HG03565 (cell line): ENCODE data around the gene C17orf67.

Experiments used
- ATAC-seq: cut with Tn5 transposase; IDR thresholded peaks from one replicate; pipeline ENCODE4 v1.9.1; 2021; ENCODE audit warnings: mild to moderate bottlenecking, moderate library complexity; ENCODE audit not compliant: unreplicated experiment

C17orf67 gene

DNA sequence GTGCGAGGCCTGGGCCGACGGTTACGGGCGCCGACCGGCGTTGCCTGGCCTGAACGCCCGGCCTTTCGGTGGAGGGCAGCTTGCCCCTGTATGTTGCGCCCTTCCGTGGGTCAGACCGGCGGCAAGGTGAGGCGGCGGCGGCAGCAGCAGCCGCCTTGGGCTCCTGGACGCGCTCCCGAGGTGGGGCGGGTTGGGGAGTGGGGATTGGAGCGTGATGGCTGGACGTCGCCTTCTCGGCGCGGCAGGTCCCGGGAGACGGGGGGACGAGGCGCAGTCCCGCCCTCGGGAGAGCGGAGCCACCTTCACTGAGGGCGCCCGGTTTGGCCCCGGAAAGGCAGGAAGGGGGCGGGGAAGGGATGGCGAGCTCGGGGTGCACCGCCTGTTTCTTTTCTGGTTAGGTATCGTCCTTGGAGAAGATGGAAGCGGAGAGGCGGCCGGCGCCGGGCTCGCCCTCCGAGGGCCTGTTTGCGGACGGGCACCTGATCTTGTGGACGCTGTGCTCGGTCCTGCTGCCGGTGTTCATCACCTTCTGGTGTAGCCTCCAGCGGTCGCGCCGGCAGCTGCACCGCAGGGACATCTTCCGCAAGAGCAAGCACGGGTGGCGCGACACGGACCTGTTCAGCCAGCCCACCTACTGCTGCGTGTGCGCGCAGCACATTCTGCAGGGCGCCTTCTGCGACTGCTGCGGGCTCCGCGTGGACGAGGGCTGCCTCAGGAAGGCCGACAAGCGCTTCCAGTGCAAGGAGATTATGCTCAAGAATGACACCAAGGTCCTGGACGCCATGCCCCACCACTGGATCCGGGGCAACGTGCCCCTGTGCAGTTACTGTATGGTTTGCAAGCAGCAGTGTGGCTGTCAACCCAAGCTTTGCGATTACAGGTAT, 902 bp upstream of the C17orf67 start:
- peak; percentile 25 for ATAC-seq

DNA sequence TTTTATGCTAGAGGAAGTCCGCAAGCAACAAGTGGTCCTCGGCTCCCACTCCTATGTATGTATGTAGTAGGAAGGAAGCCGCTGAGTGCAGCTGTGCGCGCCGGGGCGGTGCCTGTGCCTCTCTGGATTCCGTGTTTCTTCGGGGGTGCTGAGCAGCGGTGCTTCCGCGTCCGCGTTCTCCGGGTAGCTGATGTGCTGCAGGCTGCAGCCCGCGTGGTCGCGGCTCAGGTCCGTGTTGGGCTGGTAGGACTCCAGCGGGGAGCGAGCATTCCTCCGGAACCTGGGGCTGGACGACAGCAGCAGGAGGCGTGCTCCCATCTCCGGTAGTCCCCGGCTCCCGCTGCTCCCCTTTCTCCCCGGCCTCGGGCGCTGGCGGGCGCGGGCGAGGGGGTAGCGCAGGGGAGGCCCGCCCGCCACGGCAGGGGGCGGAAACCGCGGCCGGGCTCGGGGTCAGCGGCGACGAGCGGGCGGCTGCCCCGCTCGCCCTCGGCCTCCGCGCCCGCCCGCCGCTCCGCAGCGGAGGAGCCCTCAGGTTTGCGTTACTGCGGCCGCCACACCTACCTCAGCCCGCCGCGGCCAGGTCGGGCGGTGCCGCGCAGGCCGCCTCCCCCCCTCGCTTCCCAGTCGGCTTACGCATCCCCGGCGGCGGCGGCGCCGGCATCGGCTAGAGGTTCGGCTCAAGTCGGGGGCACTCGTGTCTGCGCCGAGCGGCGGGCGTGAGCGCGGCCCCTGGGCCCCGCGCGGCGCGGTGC, 487 bp downstream of the C17orf67 start:
- ATAC-seq: peak; percentile 28

DNA sequence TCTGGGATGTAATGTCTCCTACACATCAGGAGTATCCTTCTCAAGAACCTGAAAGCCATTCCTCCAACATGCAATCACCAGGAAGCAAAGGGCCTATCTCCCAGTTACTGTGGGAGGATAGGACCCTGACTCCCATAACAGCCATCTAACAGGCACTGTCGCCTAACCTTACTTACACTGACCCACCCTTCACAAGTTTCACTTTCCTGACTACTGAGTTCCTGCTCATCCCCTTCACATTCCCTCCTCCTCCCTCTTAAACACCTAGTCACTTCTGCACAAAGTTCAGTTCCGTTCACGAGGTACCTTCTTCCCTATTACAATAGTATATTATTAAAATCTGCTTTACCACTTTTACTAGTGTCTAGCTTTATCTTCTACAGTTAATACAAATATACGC, 1.3 kb downstream of the C17orf67 start:
- ATAC-seq: no peak

DNA sequence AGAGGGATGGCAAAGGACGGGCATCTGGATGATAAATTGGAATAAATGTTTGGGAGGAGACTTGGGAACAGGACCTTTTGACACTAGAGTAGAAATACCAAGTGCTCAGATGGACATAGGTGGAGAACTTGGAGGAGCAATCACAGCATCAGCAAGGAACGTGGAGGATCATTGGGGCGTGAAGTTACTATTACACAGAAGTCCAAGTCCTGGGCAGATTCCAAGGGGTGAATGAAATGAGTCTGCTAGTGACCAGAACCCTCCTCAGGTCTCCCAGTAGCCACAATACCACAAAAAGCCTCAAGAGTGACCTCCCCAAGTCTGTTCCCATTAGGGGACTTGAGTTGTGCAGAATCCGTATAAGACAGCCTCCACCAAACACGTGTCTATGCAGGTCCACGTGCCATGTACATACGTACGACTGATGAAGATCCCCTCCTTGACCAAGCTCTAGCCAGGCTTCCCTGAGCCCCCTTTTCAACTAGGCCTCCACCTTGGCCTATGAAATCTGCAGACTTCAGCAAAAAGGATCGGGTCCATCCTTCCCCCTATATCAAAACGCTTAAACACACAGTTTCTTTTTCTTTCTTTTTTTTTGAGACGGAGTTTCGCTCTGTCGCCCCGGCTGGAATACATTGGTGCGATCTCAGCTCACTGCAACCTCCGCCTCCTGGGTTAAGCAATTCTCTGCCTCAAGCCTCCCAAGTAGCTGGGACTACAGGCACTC, 2.2 kb downstream of the C17orf67 start:
- no peak for ATAC-seq

DNA sequence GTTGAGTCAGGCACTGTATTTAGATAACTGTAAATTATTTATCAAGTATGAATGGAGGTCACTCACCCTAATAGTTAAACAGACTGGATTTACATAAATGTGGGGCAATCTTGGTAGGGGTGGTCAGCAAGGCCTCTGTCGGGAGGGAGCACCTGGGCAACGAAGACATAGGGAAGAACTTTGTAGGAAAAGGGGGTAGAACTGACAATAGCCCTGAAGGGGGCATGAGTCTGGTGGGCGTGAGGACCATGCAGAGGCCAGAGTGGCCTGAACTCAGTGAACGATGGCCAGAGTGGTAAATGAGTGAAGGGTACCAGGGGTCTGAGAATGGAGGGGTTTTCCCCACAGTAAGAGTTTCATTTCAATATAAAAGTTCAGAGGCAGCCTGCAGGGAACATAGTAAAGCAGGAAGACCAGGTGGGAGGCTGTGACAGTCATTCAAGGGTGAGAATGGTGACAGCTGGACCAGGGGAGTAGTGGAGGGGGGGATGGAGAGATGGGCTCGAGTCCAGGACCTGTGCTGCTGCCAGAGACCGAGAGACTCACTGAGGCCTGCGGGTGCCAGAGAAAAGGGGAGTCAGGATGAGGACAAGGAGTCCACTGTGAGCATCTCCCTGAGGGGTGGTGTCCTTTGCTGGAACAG, 2.9 kb downstream of the C17orf67 start:
- ATAC-seq: no peak

DNA sequence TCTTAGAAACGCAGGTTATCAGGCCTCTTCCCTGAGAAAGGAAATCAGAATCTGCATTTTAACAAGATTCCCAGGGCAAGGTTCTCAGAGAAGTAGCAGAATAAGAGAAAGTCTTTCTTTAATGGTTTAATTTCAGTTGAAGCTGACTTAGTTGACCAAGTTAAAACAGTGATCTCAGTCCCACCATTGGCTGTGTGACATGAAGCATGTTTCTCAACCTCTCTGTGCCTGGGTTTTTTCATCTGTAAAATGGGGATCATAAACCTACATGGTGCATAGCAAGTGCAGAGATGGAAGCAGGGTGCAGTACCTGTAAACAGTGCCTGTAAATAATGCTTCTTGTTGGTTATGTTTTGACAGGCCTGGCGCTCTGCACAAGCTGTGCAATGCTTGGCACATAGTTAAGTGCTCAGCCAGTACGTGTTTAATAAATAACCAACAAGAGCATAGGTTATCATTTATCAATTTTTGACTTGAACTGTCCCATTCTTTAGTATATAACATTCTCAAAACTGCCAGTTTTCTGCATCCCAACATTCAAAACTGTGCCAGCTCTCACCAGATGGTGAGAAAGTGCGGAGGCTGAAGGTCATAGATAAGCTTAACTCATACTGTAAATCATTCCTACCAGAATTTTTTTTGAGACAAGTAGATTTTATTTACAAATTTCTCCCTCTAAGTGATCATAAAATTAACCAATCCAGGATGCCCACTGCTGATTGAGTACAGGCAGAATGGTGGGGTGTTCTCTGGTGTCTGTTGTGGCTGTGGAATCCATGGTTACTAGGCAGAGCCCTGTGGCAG, 6.9 kb downstream of the C17orf67 start:
- ATAC-seq: no peak

DNA sequence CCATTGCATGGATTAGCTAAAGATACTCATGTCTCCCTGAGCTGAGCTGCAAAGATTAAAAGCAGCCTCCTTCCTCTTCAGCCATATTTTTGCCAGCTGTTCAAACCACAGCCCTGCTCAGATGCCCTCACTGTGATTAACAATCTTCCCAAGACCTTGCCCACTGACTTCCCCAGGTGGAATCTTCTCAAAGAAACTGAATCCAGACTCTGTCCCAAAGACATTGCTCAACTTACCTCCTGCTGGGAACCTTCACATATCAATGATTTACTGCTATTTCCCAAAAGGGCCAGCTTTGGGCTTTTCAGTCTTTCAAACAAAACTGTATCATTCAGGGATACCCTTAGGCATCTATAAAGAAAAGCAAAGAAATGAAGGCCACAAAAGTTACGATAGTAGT, 9.2 kb downstream of the C17orf67 start:
- no peak for ATAC-seq

DNA sequence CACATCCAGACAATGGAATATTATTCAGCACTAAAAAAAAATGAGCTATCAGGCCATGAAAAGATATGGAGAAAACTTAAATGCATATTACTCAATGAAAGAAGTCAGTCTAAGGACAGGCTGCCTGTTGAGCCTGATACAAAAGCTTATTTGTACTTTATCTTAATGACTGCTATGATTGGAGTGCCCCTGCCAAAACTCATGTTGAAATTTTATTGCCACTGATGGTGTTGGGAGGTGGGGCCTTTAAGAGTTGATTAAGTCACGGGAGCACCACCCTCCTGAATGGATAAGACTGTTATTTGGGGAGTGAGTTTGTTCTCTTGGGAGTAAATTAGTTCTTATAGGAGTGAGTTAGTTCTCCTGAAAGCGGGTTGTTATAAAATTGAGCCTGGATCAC, 9.9 kb downstream of the C17orf67 start:
- ATAC-seq: no peak

DNA sequence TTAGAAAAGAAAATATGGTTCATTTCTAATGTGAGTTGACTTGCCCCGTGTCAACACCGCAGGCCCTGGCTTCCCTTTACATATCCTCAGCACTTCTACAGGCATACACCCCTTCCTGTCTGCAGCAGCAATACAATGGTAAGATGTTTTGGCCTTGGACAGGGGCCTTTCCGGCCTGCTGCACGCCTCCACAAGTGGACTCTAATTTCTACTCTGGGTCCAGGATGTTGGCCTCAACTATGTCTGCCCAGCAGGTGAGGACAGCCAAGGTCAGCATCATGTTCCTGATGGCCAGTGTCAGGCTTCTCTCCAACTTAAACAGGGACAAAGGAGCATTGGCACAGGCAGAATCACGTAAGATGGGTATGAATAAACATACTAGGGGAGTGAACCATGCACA, 11.0 kb downstream of the C17orf67 start:
- ATAC-seq: no peak

DNA sequence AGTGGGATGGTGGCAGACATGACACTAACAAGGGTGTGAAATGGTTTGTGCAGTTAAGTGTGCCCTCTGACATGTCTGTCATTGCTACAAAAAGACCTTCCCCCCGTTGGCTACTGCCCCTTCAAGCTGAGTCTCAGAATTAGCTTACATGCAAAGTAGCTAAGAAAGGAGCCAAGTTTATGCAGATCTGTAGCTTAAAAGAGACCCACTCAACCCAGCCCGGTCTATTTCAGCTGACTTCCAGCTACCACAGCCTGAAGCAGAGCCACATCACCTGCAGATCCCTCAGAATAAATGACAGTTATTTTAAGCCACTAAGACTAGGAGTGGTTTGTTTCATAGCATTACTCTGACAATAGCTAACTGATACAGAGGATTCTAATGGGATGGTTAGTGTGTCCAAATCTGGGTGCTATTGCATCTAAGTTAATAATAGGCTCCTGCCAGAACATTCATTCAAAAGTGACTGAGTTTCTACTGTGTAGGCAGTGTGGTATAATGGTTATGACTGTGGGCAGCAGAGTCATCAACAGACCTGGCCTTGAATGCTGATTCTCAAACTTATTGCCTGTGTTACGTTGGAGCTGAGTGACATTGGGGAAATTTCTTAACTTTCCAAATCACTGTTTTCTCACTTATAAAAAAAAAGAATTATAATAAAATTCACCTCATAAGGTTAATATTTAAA, 11.7 kb downstream of the C17orf67 start:
- no peak for ATAC-seq

DNA sequence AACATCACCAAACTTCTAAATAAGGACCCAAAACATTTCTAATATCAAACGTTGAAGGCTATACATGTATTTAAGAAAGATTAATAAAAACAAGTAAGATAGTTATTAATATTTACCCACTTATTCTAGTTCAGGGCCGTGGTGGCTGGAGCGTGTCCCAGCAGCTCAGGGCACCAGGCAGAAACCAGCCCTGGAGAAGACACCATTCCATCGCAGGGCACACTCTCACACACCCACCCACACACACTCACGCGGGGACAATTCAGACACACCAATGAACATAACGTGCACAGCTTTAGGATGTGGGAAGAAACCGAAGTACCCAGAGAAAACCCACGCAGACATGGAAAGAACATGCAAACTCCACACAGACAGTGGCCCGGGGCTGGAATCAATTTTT, 13.5 kb downstream of the C17orf67 start:
- no peak for ATAC-seq

DNA sequence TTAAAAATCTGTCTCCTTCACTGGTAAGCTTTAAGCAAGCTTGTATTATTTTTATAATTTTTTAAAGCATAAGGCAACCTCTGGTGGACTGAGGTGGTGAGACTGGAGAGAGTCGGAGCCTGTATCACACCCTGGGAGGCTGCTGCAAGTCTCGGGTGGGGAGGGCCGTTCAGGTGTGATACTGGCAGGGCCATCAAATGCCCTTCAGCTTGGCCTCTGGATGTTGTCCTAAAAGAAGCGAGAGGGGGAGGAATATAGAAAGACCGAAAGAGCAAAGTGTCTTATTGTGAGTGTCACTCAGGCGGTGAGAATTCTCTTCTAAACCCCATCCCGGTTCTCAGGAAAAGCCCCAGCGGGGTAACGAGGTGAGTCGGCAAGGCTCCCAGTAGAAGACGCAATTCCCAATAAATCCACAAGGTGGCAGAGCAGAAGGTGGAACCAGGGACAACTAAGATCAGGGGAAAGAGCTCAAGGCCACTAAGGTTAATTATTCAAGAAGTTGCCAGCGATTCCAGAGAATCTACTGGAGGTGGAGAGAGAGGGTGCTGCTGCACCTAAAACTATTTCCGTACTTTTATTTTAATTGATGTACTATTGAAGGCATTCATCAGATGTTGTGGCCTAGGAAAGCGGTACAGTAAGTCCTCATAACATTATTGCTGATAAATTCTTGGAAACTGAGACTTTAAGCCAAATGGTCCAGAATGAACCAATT, 14.1 kb downstream of the C17orf67 start:
- ATAC-seq: peak; percentile 65

DNA sequence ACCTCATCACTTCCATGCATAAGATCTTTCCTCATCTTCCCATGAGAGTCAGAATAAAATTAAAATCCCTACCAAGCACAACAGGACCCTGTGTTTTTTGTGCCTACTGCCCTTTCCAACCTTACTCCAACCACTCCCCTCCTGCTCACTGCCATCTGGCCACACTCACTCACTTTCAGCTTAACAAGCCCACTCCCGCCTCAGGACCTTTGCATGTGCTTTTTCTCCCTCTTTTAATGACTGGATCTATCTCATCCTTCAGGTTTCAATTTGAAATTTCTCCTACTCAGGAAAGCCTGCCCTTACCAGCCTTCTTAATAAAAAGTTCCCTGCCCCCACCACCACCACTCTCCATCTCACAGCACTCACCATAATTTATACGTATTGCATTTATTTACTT, 14.7 kb downstream of the C17orf67 start:
- ATAC-seq: no peak

DNA sequence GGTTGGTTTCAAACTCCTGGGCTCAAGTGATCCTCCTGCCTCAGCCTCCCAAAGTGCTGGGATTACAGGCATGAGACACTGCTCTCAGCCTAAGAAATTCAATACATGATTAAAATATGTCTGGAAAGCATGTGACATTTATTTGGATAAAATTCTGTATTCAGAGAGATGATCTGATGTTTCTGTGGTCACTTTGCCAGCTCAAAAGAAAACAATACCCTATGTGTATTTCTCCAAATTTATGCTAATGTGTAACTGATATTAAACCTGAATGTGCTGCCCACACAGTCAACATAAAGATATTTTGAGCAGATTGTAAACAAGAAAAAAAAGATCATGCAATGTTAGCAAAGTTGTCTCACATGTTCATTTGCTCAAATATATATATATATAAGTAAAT, 16.7 kb downstream of the C17orf67 start:
- ATAC-seq: no peak

DNA sequence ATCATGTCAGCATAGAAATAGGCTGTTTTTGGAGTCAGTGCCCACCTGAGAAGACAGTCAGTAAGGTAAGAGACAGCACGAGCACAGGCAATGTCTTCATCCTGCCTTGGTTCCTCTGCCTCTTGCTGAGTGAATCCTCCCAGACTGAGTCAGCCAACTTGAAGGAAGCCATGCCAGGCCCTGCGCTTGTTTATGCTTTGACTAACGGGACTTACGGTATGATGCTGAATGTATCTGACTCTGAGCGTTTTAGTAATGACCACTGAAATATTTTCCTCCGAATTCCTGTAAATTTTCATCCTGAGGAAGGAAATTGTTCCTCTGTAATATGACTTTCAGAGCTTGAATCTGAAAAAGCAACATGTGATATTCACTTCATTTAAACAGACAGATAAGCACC, 18.0 kb downstream of the C17orf67 start:
- no peak for ATAC-seq

DNA sequence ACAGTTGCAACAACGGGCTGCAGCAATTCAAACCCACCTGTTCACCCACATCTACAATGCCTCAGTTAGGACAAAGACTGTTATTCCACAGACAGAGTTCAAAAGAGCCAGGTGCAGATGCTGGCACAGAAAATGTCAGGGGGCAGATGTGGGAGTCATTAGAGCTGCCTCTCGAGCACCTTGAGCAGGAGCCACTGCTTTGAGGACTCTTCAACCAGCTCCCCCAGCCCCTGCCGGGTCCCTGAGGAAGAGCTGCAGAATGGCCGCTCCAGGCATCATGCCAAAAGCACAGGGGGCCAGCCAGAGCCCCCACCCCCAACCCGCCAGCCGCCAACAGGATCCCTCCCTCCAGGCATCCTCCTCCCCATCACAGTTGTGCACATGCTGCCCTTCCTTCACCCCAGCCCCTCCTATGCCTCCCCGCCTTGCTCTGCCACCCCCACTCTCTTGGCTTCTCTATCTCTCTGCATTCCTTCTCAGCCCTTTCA, 20.8 kb downstream of the C17orf67 start:
- no peak for ATAC-seq

DNA sequence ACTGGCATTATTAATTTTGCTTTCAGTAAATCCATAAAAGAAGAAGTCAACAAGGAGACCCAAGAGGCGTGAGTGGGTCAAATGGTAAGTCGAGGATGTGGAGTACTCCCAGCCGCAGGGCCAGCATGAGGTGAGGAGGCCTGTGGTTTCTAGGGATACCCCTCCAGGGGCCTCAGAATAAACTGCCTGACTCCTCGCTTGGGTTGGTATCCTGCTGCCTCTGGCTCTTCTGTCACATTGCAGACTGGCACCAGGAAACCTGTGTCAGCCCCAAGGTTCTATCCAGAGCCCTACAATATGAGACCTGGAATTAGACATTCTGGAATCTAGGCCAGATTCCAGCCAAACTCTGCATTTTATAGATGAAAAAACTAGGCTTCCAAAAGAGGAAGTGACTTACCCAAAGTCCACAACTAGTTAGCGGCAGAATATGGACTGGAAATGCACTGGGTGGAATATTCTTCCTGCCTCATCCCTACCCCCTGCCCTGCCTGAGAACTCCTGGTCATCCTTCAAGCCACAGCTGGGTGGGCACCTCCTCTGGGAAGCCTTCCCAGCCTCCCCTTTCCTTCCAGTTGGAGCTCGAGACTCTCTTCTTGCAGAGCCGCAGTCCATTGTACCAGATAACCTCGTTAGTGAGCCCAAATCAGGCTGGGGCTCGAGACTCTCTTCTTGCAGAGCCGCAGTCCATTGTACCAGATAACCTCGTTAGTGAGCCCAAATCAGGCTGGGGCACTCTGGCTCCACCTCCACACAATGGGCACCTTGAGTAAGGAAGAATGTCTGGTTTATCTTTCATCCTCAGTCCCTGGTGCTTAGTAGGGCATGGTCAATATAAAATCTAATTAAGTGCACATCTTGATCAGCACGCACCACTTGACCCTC, 22.6 kb downstream of the C17orf67 start:
- ATAC-seq: no peak

DNA sequence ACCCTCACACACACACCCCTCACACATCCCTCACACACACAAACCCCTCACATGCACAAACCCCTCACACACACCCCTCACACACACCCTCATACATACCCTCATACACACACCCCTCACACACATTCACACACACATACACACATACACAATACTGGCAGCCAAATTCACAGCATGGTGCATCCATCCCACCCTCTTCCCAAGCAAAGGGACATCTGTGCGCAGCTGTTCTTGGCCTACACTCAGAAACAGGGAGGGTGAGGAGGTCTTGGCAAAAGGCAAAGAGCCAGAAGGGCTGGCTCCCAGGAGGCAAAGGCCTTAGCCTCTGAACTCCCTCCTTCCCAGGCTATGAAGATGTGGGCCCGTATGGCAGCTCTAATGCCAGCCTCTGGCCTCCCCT, 23.4 kb downstream of the C17orf67 start:
- no peak for ATAC-seq
